Left lung (tissue), 14 donors: ENCODE data around the gene CUX1. TPM values are rescaled to one million over a fixed set of nuclear protein-coding genes. Genes with fewer than 3 reads are reported as not detected.

Experiments
- ATAC-seq: fragments of 200-7000 bp; cut with Tn5 transposase; one replicate; pipeline ENCODE4 v1.9.1; 2020; ENCODE audit warnings: moderate library complexity
- DNase-seq, 4 donors: peaks; one replicate each; pipeline ENCODE4 v3.0.0-alpha.2; 2013 to 2020
- H3K27ac ChIP-seq, 2 donors: fragments of 200-600 bp; sonication (generic) in 1 of 2; one replicate each; pipeline versions ENCODE4 v1.5.0 to v1.8.0; 2020 to 2021
- H3K27me3 ChIP-seq, 2 donors: fragments of 200-600 bp; sonication (generic) in 1 of 2; one replicate each; pipeline versions ENCODE4 v1.5.0 to v1.8.0; 2020 to 2021
- H3K36me3 ChIP-seq, 2 donors: fragments of 200-600 bp; sonication (generic) in 1 of 2; one replicate each; pipeline versions ENCODE4 v1.5.0 to v1.8.0; 2020 to 2021
- H3K4me1 ChIP-seq, 2 donors: fragments of 200-600 bp; one replicate each; pipeline ENCODE4 v1.8.0; 2021
- H3K4me3 ChIP-seq, 2 donors: fragments of 200-600 bp; sonication (generic) in 1 of 2; one replicate each; pipeline versions ENCODE4 v1.5.0 to v1.8.0; 2020 to 2021; ENCODE audit warnings: mild to moderate bottlenecking in 1 of 2
- H3K9me3 ChIP-seq, 2 donors: fragments of 200-600 bp; sonication (generic) in 1 of 2; one replicate each; pipeline versions ENCODE4 v1.5.0 to v1.8.0; 2020 to 2021
- CTCF ChIP-seq, 2 donors: fragments of 200-600 bp; sonication (generic) in 1 of 2; IDR thresholded peaks; one replicate each; pipeline versions ENCODE4 v1.5.0 to v1.8.0; 2021; ENCODE audit warnings: antibody characterized with exemption in 2 of 2
- intact Hi-C, 2 donors: fragments of 100-400 bp; cut with DNase I; formaldehyde crosslinking; loops; one replicate each; pipeline versions ENCODE4 v1.11.2 to v1.14.2; 2022
- long read RNA-seq, 12 donors: library from polyadenylated mRNA in 2 of 12; unstranded in 2 of 12; transcript quantifications; one replicate each; pipeline ENCODE4 v2.0.0 and lab custom pipeline, GENCODE V29; 2019 to 2026
- polyA plus RNA-seq, 6 donors: library from polyadenylated mRNA; unstranded; fragments of 120-200 nt; gene quantifications; one replicate each; pipeline ENCODE4 v1.2.1, GENCODE V29; 2013; ENCODE audit not compliant: insufficient read length in 6 of 6
- total RNA-seq, 2 donors: library from RNA; stranded (reverse); fragmentation: NEBNext Ultra II Directional; extraction: Animal tissue kit (Norgen Biotek cat#: 25700); gene quantifications; one replicate each; pipeline ENCODE4 v1.2.1, GENCODE V29; 2021
- donor health status: DM: no; HTN: yes; CAD: no.
- donor health status: DM: no; HTN: no; CAD: no.

Gene CUX1
- total RNA-seq = 100 to 1,000 TPM; 110 to 157 TPM
- 10 to 100 TPM; 86.4 to 97.5 (median 94.1) TPM for polyA plus RNA-seq
- long read RNA-seq, donor 1, transcript CUX1-202 (23 exons, 2,931 nt) = major isoform, 7 of 34 reads
- long read RNA-seq, donor 1, partial matches to known transcripts = 23 of 34 reads
- long read RNA-seq, donor 1, other reads (novel, unspliced or antisense) = 0 of 34 reads
- long read RNA-seq, donor 2, transcript CUX1-202 (23 exons, 2,931 nt) = major isoform, 8 of 10 reads
- long read RNA-seq, donor 2, partial matches to known transcripts = 0 of 10 reads
- long read RNA-seq, donor 2, other reads (novel, unspliced or antisense) = 0 of 10 reads
- long read RNA-seq, donor 3, full-length matches to known transcripts = 9 of 15 reads
- long read RNA-seq, donor 3, partial matches to known transcripts = 6 of 15 reads
- long read RNA-seq, donor 3, other reads (novel, unspliced or antisense) = 0 of 15 reads
- long read RNA-seq, donor 4, partial matches to known transcripts = 6 of 18 reads
- long read RNA-seq, donor 4, other reads (novel, unspliced or antisense) = 9 of 18 reads
- long read RNA-seq, donor 5, partial matches to known transcripts = 18 of 23 reads
- long read RNA-seq, donor 5, other reads (novel, unspliced or antisense) = 0 of 23 reads
- long read RNA-seq, donor 6, partial matches to known transcripts = 0 of 2 reads
- long read RNA-seq, donor 6, other reads (novel, unspliced or antisense) = 0 of 2 reads
- long read RNA-seq, donor 7, partial matches to known transcripts = 0 of 3 reads
- long read RNA-seq, donor 7, other reads (novel, unspliced or antisense) = 0 of 3 reads
- long read RNA-seq, donor 8, partial matches to known transcripts = 13 of 17 reads
- long read RNA-seq, donor 8, other reads (novel, unspliced or antisense) = 0 of 17 reads
- long read RNA-seq, donor 9 = 0 reads
- long read RNA-seq, donor 10, partial matches to known transcripts = 2 of 11 reads
- long read RNA-seq, donor 10, other reads (novel, unspliced or antisense) = 6 of 11 reads
- long read RNA-seq, donor 11, transcript CUX1-202 (23 exons, 2,931 nt) = major isoform, 14 of 17 reads
- long read RNA-seq, donor 11, partial matches to known transcripts = 0 of 17 reads
- long read RNA-seq, donor 11, other reads (novel, unspliced or antisense) = 0 of 17 reads
- long read RNA-seq, donor 12, transcript CUX1-202 (23 exons, 2,931 nt) = major isoform, 10 of 12 reads
- long read RNA-seq, donor 12, partial matches to known transcripts = 0 of 12 reads
- long read RNA-seq, donor 12, other reads (novel, unspliced or antisense) = 0 of 12 reads

- peaks cover 0 to 56% of the 10 kb centered on the region in 2 donors for H3K4me1 ChIP-seq
- DNase-seq (peak in 3 of 4 donors; percentile 23 to 90 (median 43)), ATAC-seq (peak; percentile 10)
- peak in 1 of 2 donors; percentile 24 for TF ChIP-seq CTCF (IDR thresholded peaks at IDR 0.05)
- intact Hi-C loops = no loop called here
- H3K27me3 ChIP-seq = no peaks in the 10 kb centered on the region
- H3K4me3 ChIP-seq = peak within 1 kb of the TSS; percentile 65 to 84
- no peaks in the 10 kb centered on the region for H3K36me3 ChIP-seq
- H3K27ac ChIP-seq = peak within 1 kb of the TSS; percentile 79 to 95
- H3K9me3 ChIP-seq = no peaks in the 10 kb centered on the region
Measured at GRCh38 chr7:101817471-101818286, at the start of gene CUX1. TSS of gene CUX1 (plus strand) at chr7:101817626. CDS start at chr7:101817640, 14 bp downstream.

GRCh38 chr7:101768280-101768679, 49.1 kb upstream of the CUX1 start:
- TF ChIP-seq CTCF (IDR thresholded peaks at IDR 0.05) = no peak
- H3K27ac ChIP-seq = no peak overlapping the region
- H3K36me3 ChIP-seq = no peaks in the 10 kb centered on the region
- H3K27me3 ChIP-seq = peaks cover 0 to 14% of the 10 kb centered on the region in 2 donors
- H3K9me3 ChIP-seq = no peaks in the 10 kb centered on the region
- no peaks in the 10 kb centered on the region for H3K4me1 ChIP-seq
- intact Hi-C loops = no loop called here
- ATAC-seq (no peak), DNase-seq (no peak)
- H3K4me3 ChIP-seq = no peak overlapping the region

GRCh38 chr7:101770466-101770865, 47.0 kb upstream of the CUX1 start:
- TF ChIP-seq CTCF (IDR thresholded peaks at IDR 0.05) = no peak
- Histone ChIP-seq H3K27me3 (peaks cover 0 to 14% of the 10 kb centered on the region in 2 donors), H3K4me3 (no peak overlapping the region), H3K27ac (no peak overlapping the region), H3K36me3 (no peaks in the 10 kb centered on the region), H3K9me3 (no peaks in the 10 kb centered on the region), H3K4me1 (no peaks in the 10 kb centered on the region)
- intact Hi-C loops = no loop called here
- ATAC-seq (no peak), DNase-seq (no peak)

- intact Hi-C loops = no loop called here
- H3K27me3 ChIP-seq = peaks cover 0 to 14% of the 10 kb centered on the region in 2 donors
- no peak for TF ChIP-seq CTCF (IDR thresholded peaks at IDR 0.05)
Measured at GRCh38 chr7:101772508-101773211, 44.8 kb upstream of the CUX1 start.

More at GRCh38 chr7:101772508-101773211, 44.8 kb upstream of the CUX1 start:
- no peak overlapping the region for H3K27ac ChIP-seq
- no peaks in the 10 kb centered on the region for H3K9me3 ChIP-seq
- no peak overlapping the region for H3K4me3 ChIP-seq
- no peaks in the 10 kb centered on the region for H3K36me3 ChIP-seq
- ATAC-seq (no peak), DNase-seq (no peak)
- H3K4me1 ChIP-seq = no peaks in the 10 kb centered on the region
